Measurements from ENCODE around the gene ZBTB18.

DNA sequence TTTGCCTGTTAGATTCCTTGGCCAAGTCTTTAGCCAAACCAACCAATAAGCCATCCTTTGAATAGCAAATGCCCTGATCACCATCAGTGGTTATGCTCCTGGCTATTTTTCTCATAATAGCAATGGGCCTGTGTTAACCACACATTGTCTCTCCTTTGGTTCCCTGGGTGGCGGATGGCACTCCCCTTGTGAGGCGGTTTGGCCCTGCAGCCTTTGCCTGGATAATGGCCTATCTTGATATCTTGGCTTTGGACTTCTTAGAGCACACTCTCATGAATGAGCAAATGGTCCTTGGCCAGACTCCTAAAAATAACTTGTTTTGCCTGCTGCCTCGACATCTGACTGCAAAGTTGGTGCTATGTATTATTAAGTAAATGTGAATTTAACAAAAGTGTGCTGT is 22.4 kb upstream of the ZBTB18 start:
- TF ChIP-seq EZH2 (IDR thresholded peaks at IDR 0.05) (no peak), SRF (IDR thresholded peaks at IDR 0.05; ENCODE audit: low read depth) (no peak), CTCF (IDR thresholded peaks at IDR 0.05 in 2 of 3, conservative IDR thresholded peaks at IDR 0.05 in 1 of 3; ENCODE audit: borderline replicate concordance in 1 of 3, insufficient read depth in 1 of 3, low read depth in 2 of 3, low read length in 2 of 3) (no peak), POLR2A (IDR thresholded peaks at IDR 0.05; ENCODE audit: borderline replicate concordance, extremely low read depth, insufficient read depth, insufficient read length) (no peak), POLR2AphosphoS5 (IDR thresholded peaks at IDR 0.05; ENCODE audit: low read depth, low read length) (no peak)
- TF ChIP-seq, protein P1, sequence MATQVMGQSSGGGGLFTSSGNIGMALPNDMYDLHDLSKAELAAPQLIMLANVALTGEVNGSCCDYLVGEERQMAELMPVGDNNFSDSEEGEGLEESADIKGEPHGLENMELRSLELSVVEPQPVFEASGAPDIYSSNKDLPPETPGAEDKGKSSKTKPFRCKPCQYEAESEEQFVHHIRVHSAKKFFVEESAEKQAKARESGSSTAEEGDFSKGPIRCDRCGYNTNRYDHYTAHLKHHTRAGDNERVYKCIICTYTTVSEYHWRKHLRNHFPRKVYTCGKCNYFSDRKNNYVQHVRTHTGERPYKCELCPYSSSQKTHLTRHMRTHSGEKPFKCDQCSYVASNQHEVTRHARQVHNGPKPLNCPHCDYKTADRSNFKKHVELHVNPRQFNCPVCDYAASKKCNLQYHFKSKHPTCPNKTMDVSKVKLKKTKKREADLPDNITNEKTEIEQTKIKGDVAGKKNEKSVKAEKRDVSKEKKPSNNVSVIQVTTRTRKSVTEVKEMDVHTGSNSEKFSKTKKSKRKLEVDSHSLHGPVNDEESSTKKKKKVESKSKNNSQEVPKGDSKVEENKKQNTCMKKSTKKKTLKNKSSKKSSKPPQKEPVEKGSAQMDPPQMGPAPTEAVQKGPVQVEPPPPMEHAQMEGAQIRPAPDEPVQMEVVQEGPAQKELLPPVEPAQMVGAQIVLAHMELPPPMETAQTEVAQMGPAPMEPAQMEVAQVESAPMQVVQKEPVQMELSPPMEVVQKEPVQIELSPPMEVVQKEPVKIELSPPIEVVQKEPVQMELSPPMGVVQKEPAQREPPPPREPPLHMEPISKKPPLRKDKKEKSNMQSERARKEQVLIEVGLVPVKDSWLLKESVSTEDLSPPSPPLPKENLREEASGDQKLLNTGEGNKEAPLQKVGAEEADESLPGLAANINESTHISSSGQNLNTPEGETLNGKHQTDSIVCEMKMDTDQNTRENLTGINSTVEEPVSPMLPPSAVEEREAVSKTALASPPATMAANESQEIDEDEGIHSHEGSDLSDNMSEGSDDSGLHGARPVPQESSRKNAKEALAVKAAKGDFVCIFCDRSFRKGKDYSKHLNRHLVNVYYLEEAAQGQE (IDR thresholded peaks at IDR 0.05; ENCODE audit: low read depth) = no peak

Data from HCT116 (cell line).